OCI-LY3 (cell line): ENCODE results near the gene PDE7B.

ENCODE experiments used
- H2AFZ ChIP-seq: fragments of 200-600, 300-600 bp; shearing (Covaris generic); 2 replicates; pipeline ENCODE4 v1.6.0; 2014; ENCODE audit warnings: antibody characterized with exemption, low read depth, low read length
- H3K27ac ChIP-seq: fragments of 200-600, 300-600 bp; sonication (generic); 2 replicates; pipeline ENCODE4 v1.5.1; 2014; ENCODE audit warnings: mild to moderate bottlenecking, low read length, moderate library complexity, mixed read lengths
- H3K27me3 ChIP-seq: fragments of 200-600, 300-600 bp; sonication (generic); 2 replicates; pipeline ENCODE4 v1.6.1; 2014; ENCODE audit warnings: low read depth, low read length, mixed read lengths
- H3K36me3 ChIP-seq: fragments of 200-600, 300-600 bp; sonication (generic); replicated peaks from 2 replicates; pipeline ENCODE3; 2014; ENCODE audit warnings: low read depth, low read length, mixed read lengths
- H3K4me1 ChIP-seq: fragments of 300-600, 200-600 bp; sonication (generic); 2 replicates; pipeline ENCODE4 v1.6.1; 2014; ENCODE audit warnings: low read length, mixed read lengths
- H3K4me2 ChIP-seq: fragments of 200-600, 300-600 bp; sonication (generic); 2 replicates; pipeline ENCODE4 v1.6.1; 2014; ENCODE audit warnings: low read length, mixed read lengths
- H3K4me3 ChIP-seq: fragments of 300-600, 200-600 bp; sonication (generic); 2 replicates; pipeline ENCODE4 v1.5.1; 2014; ENCODE audit warnings: antibody characterized with exemption, mild to moderate bottlenecking, low read length, moderate library complexity
- H3K79me2 ChIP-seq: fragments of 300-600, 200-600 bp; shearing (Covaris generic); 2 replicates; pipeline ENCODE4 v1.6.1; 2014; ENCODE audit warnings: mild to moderate bottlenecking, low read length, mixed read lengths
- H3K9ac ChIP-seq: fragments of 300-600, 200-600 bp; shearing (Covaris generic); 2 replicates; pipeline ENCODE4 v1.6.0; 2014; ENCODE audit warnings: mild to moderate bottlenecking, low read length, moderate library complexity
- H3K9me3 ChIP-seq: fragments of 200-600, 300-600 bp; shearing (Covaris generic); 2 replicates; pipeline ENCODE4 v1.6.1; 2014; ENCODE audit warnings: low read length, mixed read lengths; ENCODE audit not compliant: insufficient read depth
- H4K20me1 ChIP-seq: fragments of 200-600, 300-600 bp; sonication (generic); 2 replicates; pipeline ENCODE4 v1.6.1; 2016; ENCODE audit warnings: low read length, mixed read lengths; ENCODE audit not compliant: insufficient read depth
- CTCF ChIP-seq: fragments of 200-600, 300-600 bp; sonication (generic); IDR thresholded peaks from 2 replicates; pipeline ENCODE4 v1.5.1; 2014; ENCODE audit warnings: antibody characterized with exemption, low read length, low read depth
- EZH2phosphoT487 ChIP-seq: fragments of 200-600 bp; shearing (Covaris generic); IDR thresholded peaks from 2 replicates; pipeline ENCODE4 v1.6.1; 2018; ENCODE audit warnings: antibody characterized with exemption, mixed run types, low read depth

Gene PDE7B

GRCh38 chr6:136175873-136176272, 324.4 kb downstream of the PDE7B start:
- H3K4me1 ChIP-seq, result no peaks in the 10 kb centered on the region
- no peak overlapping the region for H3K4me2 ChIP-seq
- TF ChIP-seq EZH2phosphoT487 (no peak), CTCF (no peak)
- no peaks in the 10 kb centered on the region for H3K9me3 ChIP-seq
- H4K20me1 ChIP-seq, result no peaks in the 10 kb centered on the region
- H3K79me2 ChIP-seq, result no peaks in the 10 kb centered on the region
- no peak overlapping the region for H3K27ac ChIP-seq
- no peak overlapping the region for H2AFZ ChIP-seq
- H3K9ac ChIP-seq, result no peak overlapping the region
- no peaks in the 10 kb centered on the region for H3K27me3 ChIP-seq
- no peak overlapping the region for H3K4me3 ChIP-seq
- no peaks in the 10 kb centered on the region for H3K36me3 ChIP-seq

DNA sequence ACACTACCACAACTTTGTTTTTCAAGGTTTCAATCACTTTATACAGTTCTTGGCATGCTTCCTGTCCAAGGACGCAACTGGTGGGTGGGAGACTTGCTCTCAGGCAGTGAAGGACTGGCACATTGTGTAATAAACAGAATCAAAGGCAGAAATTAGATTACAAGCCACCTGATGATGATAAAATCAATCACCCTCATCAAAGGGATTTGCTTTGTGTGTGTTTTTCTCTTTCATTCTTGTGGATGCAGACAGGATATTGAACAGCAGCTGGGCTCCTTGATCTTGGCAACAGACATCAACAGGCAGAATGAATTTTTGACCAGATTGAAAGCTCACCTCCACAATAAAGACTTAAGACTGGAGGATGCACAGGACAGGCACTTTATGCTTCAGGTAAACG, 327.2 kb downstream of the PDE7B start:
- no peak overlapping the region for H2AFZ ChIP-seq
- TF ChIP-seq CTCF (no peak), EZH2phosphoT487 (no peak)

GRCh38 chr6:136180704-136181511, 329.4 kb downstream of the PDE7B start:
- H3K27me3 ChIP-seq, result no peaks in the 10 kb centered on the region
- H3K9me3 ChIP-seq, result no peaks in the 10 kb centered on the region
- H2AFZ ChIP-seq, result no peak overlapping the region
- H3K79me2 ChIP-seq, result no peaks in the 10 kb centered on the region
- no peak overlapping the region for H3K4me3 ChIP-seq
- TF ChIP-seq EZH2phosphoT487 (no peak), CTCF (no peak)
- no peak overlapping the region for H3K27ac ChIP-seq
- H4K20me1 ChIP-seq, result no peaks in the 10 kb centered on the region
- peaks cover 16% of the 10 kb centered on the region for H3K4me1 ChIP-seq
- no peak overlapping the region for H3K4me2 ChIP-seq
- H3K36me3 ChIP-seq, result no peaks in the 10 kb centered on the region
- no peak overlapping the region for H3K9ac ChIP-seq

More for the DNA sequence above, 327.2 kb downstream of the PDE7B start:
- no peaks in the 10 kb centered on the region for H4K20me1 ChIP-seq
- H3K4me2 ChIP-seq, result no peak overlapping the region
- no peak overlapping the region for H3K27ac ChIP-seq
- no peaks in the 10 kb centered on the region for H3K79me2 ChIP-seq
- H3K9me3 ChIP-seq, result no peaks in the 10 kb centered on the region
- no peak overlapping the region for H3K4me3 ChIP-seq
- H3K36me3 ChIP-seq, result no peaks in the 10 kb centered on the region
- no peak overlapping the region for H3K9ac ChIP-seq
- peaks cover 1% of the 10 kb centered on the region; the same call in 1 of the 2 replicates for H3K4me1 ChIP-seq
- H3K27me3 ChIP-seq, result no peaks in the 10 kb centered on the region

DNA sequence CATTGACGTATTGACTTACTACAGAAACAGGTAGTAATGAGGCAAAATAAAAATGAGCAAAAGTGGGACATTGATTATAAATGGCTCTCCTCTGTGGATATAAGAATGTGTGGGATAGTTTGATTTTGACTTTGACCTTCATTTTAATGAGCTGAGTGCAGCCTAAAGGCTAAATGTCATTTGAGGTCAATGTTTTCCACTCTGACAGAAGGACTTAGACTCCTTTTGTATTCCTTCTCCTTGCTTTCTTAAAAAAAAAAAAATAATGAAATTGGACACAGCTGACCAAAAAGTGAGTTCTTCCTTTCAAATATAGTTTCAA, 330.0 kb downstream of the PDE7B start:
- no peak overlapping the region for H3K4me3 ChIP-seq
- peaks cover 16% of the 10 kb centered on the region for H3K4me1 ChIP-seq
- H3K27ac ChIP-seq, result no peak overlapping the region
- no peaks in the 10 kb centered on the region for H4K20me1 ChIP-seq
- TF ChIP-seq CTCF, result no peak
- TF ChIP-seq EZH2phosphoT487, result no peak
- no peaks in the 10 kb centered on the region for H3K36me3 ChIP-seq
- no peaks in the 10 kb centered on the region for H3K9me3 ChIP-seq
- no peaks in the 10 kb centered on the region for H3K79me2 ChIP-seq
- H3K9ac ChIP-seq, result no peak overlapping the region
- no peak overlapping the region for H2AFZ ChIP-seq
- H3K4me2 ChIP-seq, result no peak overlapping the region
- no peaks in the 10 kb centered on the region for H3K27me3 ChIP-seq
